SK-N-SH (cell line): ENCODE data around the gene ONECUT1. TPM values are rescaled to one million over a fixed set of nuclear protein-coding genes. Genes with fewer than 3 reads are reported as not detected.

ENCODE experiments used
- CTCF ChIA-PET: fragments of 300-600, 350-600 bp; formaldehyde crosslinking; extraction: SDS; loops from one replicate; lab custom pipeline; 2021; lab: Yijun Ruan, JAX
- POLR2A ChIA-PET: fragments of 350-600 bp; sonication (Branson Sonifier 250); formaldehyde crosslinking; extraction: SDS; loops from one replicate; lab custom pipeline; 2020; ENCODE audit warnings: antibody characterized with exemption, inconsistent platforms; lab: Yijun Ruan, JAX
- DNase-seq: peaks from one replicate; pipeline ENCODE4 v3.0.0; 2012
- H2AFZ ChIP-seq: fragments of 200-600 bp; sonication (generic); 2 replicates; pipeline ENCODE4 v1.8.1; 2016; ENCODE audit warnings: antibody characterized with exemption, mild to moderate bottlenecking, low read depth
- H3F3A ChIP-seq: fragments of 200-600 bp; sonication (generic); replicated peaks from 2 replicates; pipeline ENCODE3; 2016; ENCODE audit warnings: antibody characterized with exemption, mild to moderate bottlenecking; ENCODE audit not compliant: insufficient read depth
- H3K27ac ChIP-seq, 2 experiments: fragments of 200-500 bp in 1 of 2; fragments of 200-600 bp in 1 of 2; sonication (Bioruptor generic) in 1 of 2; sonication (generic), shearing (Covaris generic) in 1 of 2; 2 replicates each; pipeline versions ENCODE4 v1.5.1 to v1.6.1; 2014 to 2016; ENCODE audit warnings: low read depth in 2 of 2, inconsistent platforms in 1 of 2, low read length in 1 of 2, mild to moderate bottlenecking in 1 of 2, mixed read lengths in 1 of 2
- H3K27me3 ChIP-seq: fragments of 200-600 bp; sonication (generic), shearing (Covaris generic); 2 replicates; pipeline ENCODE4 v1.6.1; 2016; ENCODE audit warnings: mixed run types; ENCODE audit not compliant: insufficient read depth
- H3K36me3 ChIP-seq, 2 experiments: fragments of 200-500 bp in 1 of 2; fragments of 200-600 bp in 1 of 2; sonication (Bioruptor generic) in 1 of 2; sonication (generic) in 1 of 2; replicated peaks in 1 of 2; 2 replicates each; pipeline versions ENCODE3 to v1.5.1; 2014 to 2016; ENCODE audit warnings: low read length in 1 of 2, mild to moderate bottlenecking in 1 of 2; ENCODE audit not compliant: insufficient read depth in 2 of 2, control insufficient read depth in 1 of 2
- H3K4me1 ChIP-seq, 2 experiments: fragments of 200-500 bp in 1 of 2; fragments of 200-600 bp in 1 of 2; sonication (Bioruptor generic) in 1 of 2; sonication (generic), shearing (Covaris generic) in 1 of 2; 2 replicates each; pipeline versions ENCODE4 v1.5.1 to v1.6.1; 2014 to 2016; ENCODE audit warnings: low read depth in 1 of 2, low read length in 1 of 2, mixed run types in 1 of 2; ENCODE audit not compliant: insufficient read depth in 2 of 2, control insufficient read depth in 1 of 2
- H3K4me2 ChIP-seq: fragments of 200-600 bp; sonication (generic), shearing (Covaris generic); 2 replicates; pipeline ENCODE4 v1.6.1; 2017; ENCODE audit warnings: mixed run types
- H3K4me3 ChIP-seq, 2 experiments: fragments of 200-500 bp in 1 of 2; fragments of 200-600 bp in 1 of 2; sonication (Bioruptor generic) in 1 of 2; sonication (generic), shearing (Covaris generic) in 1 of 2; 2 replicates each; pipeline versions ENCODE4 v1.5.1 to v1.8.1; 2014 to 2016; ENCODE audit warnings: low read depth in 2 of 2, inconsistent platforms in 1 of 2, low read length in 1 of 2, mild to moderate bottlenecking in 1 of 2, mixed read lengths in 1 of 2, moderate library complexity in 1 of 2
- H3K79me2 ChIP-seq: fragments of 200-600 bp; sonication (generic); 2 replicates; pipeline ENCODE4 v1.8.1; 2017; ENCODE audit warnings: mild to moderate bottlenecking; ENCODE audit not compliant: insufficient read depth
- H3K9ac ChIP-seq: fragments of 200-600 bp; sonication (generic); 2 replicates; pipeline ENCODE4 v1.6.1; 2017; ENCODE audit warnings: mixed run types
- H3K9me2 ChIP-seq: fragments of 200-600 bp; sonication (generic); 2 replicates; pipeline ENCODE4 v1.6.1; 2017; ENCODE audit warnings: mixed run types
- H3K9me3 ChIP-seq: fragments of 200-600 bp; sonication (generic); 2 replicates; pipeline ENCODE4 v1.6.1; 2017; ENCODE audit warnings: mixed run types, mild to moderate bottlenecking, moderate library complexity
- H4K20me1 ChIP-seq: fragments of 200-600 bp; sonication (generic); 2 replicates; pipeline ENCODE4 v1.6.1; 2017; ENCODE audit warnings: mild to moderate bottlenecking, mixed run types; ENCODE audit not compliant: insufficient read depth
- CHD2 ChIP-seq: fragments of 150-350 bp; IDR thresholded peaks from 2 replicates; pipeline ENCODE4 v1.6.1; 2018; ENCODE audit warnings: low read length; ENCODE audit not compliant: partially characterized antibody
- EP300 ChIP-seq, 2 experiments: IDR thresholded peaks; 2 replicates each; pipeline versions ENCODE4 v1.4.0 to v1.6.1; 2012; ENCODE audit warnings: borderline replicate concordance in 1 of 2, low read depth in 1 of 2, low read length in 1 of 2
- EZH2phosphoT487 ChIP-seq: fragments of 200-600 bp; sonication (generic); IDR thresholded peaks from 2 replicates; pipeline ENCODE4 v1.6.1; 2017; ENCODE audit warnings: low read depth, mixed run types, mild to moderate bottlenecking, antibody characterized with exemption, moderate library complexity, borderline replicate concordance
- FOSL2 ChIP-seq: IDR thresholded peaks from 2 replicates; pipeline ENCODE4 v1.4.0; 2012; ENCODE audit warnings: low read depth, mild to moderate bottlenecking, moderate library complexity, borderline replicate concordance
- FOXJ3 ChIP-seq: sonication (generic); formaldehyde crosslinking; IDR thresholded peaks from 2 replicates; pipeline ENCODE4 v1.5.1; 2020; ENCODE audit warnings: mild to moderate bottlenecking, missing genetic modification reagents
- JUND ChIP-seq: IDR thresholded peaks from 2 replicates; pipeline ENCODE4 v1.4.0; 2012
- RXRA ChIP-seq: IDR thresholded peaks from 2 replicates; pipeline ENCODE4 v1.4.0; 2012; ENCODE audit warnings: low read depth, mild to moderate bottlenecking, borderline replicate concordance
- TCF12 ChIP-seq: IDR thresholded peaks from 2 replicates; pipeline ENCODE4 v1.4.0; 2012
- WGBS: methylation state at CpG from one replicate; pipeline ENCODE4 v1.1.6; 2017; ENCODE audit warnings: low lambda C conversion rate; 5-methylcytosine and 5-hydroxymethylcytosine counted together
- polyA plus RNA-seq, 3 experiments: library from polyadenylated mRNA; depleted of rRNA; stranded (reverse); fragments of >200 nt; gene quantifications; 2 replicates each; pipeline ENCODE4 v1.2.3, GENCODE V29; 2012

The ONECUT1 gene
- polyA plus RNA-seq, 1 of the 3 experiments (the other 2 are of a cell fraction), result not detected

- TF ChIP-seq FOXJ3, result no peak
- TF ChIP-seq, all 33 proteins: peak for 0
Measured at GRCh38 chr15:52787549-52788098, 2.5 kb downstream of the ONECUT1 start (continued).

GRCh38 chr15:52787123-52787503 is 3.0 kb downstream of the ONECUT1 start:
- Histone ChIP-seq H3K9ac (no peak overlapping the region), H2AFZ (no peak overlapping the region), H3F3A (no peaks in the 10 kb centered on the region), H3K27me3 (peaks cover 92% of the 10 kb centered on the region), H4K20me1 (no peaks in the 10 kb centered on the region), H3K9me3 (no peaks in the 10 kb centered on the region; the same call in 1 of the 2 replicates)
- DNase-seq, result no peak
- WGBS, result 22% methylated on average over 8 of the region's 24 CpGs
- POLR2A ChIA-PET, result no interaction called here
- TF ChIP-seq RXRA, result no peak
- TF ChIP-seq EZH2phosphoT487, result 0 out of 2 replicates have a peak, but pooled peaks have one; percentile 54
- no peak for TF ChIP-seq FOXJ3
- TF ChIP-seq, all 33 proteins: peak for 1
- H3K9me2 ChIP-seq, result no peaks in the 10 kb centered on the region
- H3K79me2 ChIP-seq, result no peaks in the 10 kb centered on the region
- H3K4me2 ChIP-seq, result no peak overlapping the region
- CTCF ChIA-PET, result interaction anchor here (1.5 kb wide), 2 partner anchors 21 to 408 kb away, joined by 4 read pairs; no protein-coding TSS in a partner anchor
- H3K27ac ChIP-seq, result no peak overlapping the region
- H3K4me3 ChIP-seq, result no peak overlapping the region
- peaks cover 0 to 10% of the 10 kb centered on the region in 2 experiments; a peak in 1 of 4 replicates for H3K4me1 ChIP-seq
- H3K36me3 ChIP-seq, result no peaks in the 10 kb centered on the region

DNA sequence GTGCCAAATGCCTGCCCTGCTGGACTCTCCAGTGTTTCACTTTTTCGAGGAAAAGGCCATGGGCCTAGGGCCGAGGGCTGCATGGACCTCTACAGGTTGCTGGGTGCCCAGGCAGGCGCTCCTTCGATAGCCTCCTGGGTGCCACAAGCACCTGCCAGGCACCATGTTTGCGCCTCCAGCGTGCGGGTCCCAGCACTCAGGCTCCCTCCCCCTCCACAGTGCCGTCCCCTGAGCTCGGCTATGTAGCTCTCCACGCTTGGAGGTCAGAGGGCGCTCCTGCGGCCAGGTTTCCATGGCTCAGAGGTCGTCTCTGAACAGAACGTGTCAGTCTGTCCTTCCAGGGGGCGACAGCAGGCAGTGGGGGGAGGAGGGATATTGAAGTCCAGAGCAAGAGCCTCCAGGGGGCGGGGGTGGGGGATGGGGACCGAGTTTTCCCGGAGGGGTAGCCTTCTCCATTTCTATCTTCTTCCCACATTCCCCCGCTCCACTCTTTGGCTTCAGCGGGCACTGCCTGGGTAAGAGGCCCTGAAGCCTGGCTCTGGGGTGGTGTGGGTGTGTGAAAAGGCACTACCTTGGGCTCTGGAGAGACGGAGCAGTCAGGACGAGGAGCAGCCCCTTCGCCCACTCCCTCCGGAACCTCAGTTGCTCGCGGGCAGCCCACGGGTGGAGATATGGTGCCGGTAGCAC is 3.6 kb downstream of the ONECUT1 start:
- H3F3A ChIP-seq, result no peaks in the 10 kb centered on the region
- H3K9me3 ChIP-seq, result no peaks in the 10 kb centered on the region; the same call in 1 of the 2 replicates
- no peak overlapping the region for H3K4me3 ChIP-seq
- 13% methylated on average over 23 of the region's 28 CpGs for WGBS
- H3K4me2 ChIP-seq, result no peak overlapping the region
- peaks cover 0 to 10% of the 10 kb centered on the region in 2 experiments; a peak in 1 of 4 replicates for H3K4me1 ChIP-seq
- no peak overlapping the region for H2AFZ ChIP-seq
- CTCF ChIA-PET, result interaction anchor here (1.5 kb wide), 1 partner anchor 409 kb away, joined by 4 read pairs; no protein-coding TSS in a partner anchor
- H3K9me2 ChIP-seq, result no peaks in the 10 kb centered on the region
- no peak overlapping the region for H3K9ac ChIP-seq
- TF ChIP-seq FOSL2 (no peak), JUND (no peak), CHD2 (no peak), EP300 (IDR thresholded peaks at IDR 0.05; ENCODE audit: borderline replicate concordance in 1 of 2, low read depth in 1 of 2, low read length in 1 of 2) (no peak), TCF12 (no peak), RXRA (no peak)
- H3K36me3 ChIP-seq, result no peaks in the 10 kb centered on the region
- peaks cover 88% of the 10 kb centered on the region for H3K27me3 ChIP-seq
- no peaks in the 10 kb centered on the region for H4K20me1 ChIP-seq
- H3K27ac ChIP-seq, result no peak overlapping the region
- H3K79me2 ChIP-seq, result no peaks in the 10 kb centered on the region
- DNase-seq, result no peak
- POLR2A ChIA-PET, result no interaction called here
